H9 (cell line): ENCODE measurements around the gene INSC. TPM values are rescaled to one million over a fixed set of nuclear protein-coding genes. Genes with fewer than 3 reads are reported as not detected.

Source experiments
- DNase-seq: peaks from one replicate; pipeline ENCODE4 v3.0.0-alpha.2; 2017
- H2AFZ ChIP-seq: one replicate; pipeline ENCODE4 v1.6.1; 2013; ENCODE audit warnings: mild to moderate bottlenecking, low read length, control low read depth, moderate library complexity
- H2AK5ac ChIP-seq: 2 replicates; pipeline ENCODE4 v1.6.1; 2013; ENCODE audit warnings: low read length, control low read depth, mixed read lengths; ENCODE audit not compliant: insufficient read length
- H2BK120ac ChIP-seq: one replicate; pipeline ENCODE4 v1.6.1; 2013; ENCODE audit warnings: low read depth, mild to moderate bottlenecking, low read length, control low read depth, inconsistent platforms; ENCODE audit not compliant: poor library complexity, severe bottlenecking
- H2BK12ac ChIP-seq: 2 replicates; pipeline ENCODE4 v1.6.1; 2013; ENCODE audit warnings: low read length, control low read depth, mixed read lengths, low read depth; ENCODE audit not compliant: insufficient read length
- H2BK15ac ChIP-seq: 2 replicates; pipeline ENCODE4 v1.6.1; 2013; ENCODE audit warnings: low read depth, low read length, control low read depth
- H2BK20ac ChIP-seq: one replicate; pipeline ENCODE4 v1.6.1; 2013; ENCODE audit warnings: low read depth, mild to moderate bottlenecking, low read length, control low read depth, inconsistent platforms; ENCODE audit not compliant: poor library complexity, severe bottlenecking
- H2BK5ac ChIP-seq: 2 replicates; pipeline ENCODE4 v1.6.1; 2013; ENCODE audit warnings: low read length, control low read depth, mixed read lengths; ENCODE audit not compliant: insufficient read length
- H3K14ac ChIP-seq: 2 replicates; pipeline ENCODE4 v1.6.1; 2013; ENCODE audit warnings: low read length, control low read depth; ENCODE audit not compliant: insufficient read depth
- H3K18ac ChIP-seq: 2 replicates; pipeline ENCODE4 v1.6.1; 2013; ENCODE audit warnings: low read depth, mild to moderate bottlenecking, mixed read lengths, low read length, control low read depth; ENCODE audit not compliant: insufficient read length
- H3K23ac ChIP-seq: 2 replicates; pipeline ENCODE4 v1.6.1; 2013; ENCODE audit warnings: low read length, control low read depth, mixed read lengths, low read depth; ENCODE audit not compliant: insufficient read length
- H3K23me2 ChIP-seq: 2 replicates; pipeline ENCODE4 v1.6.1; 2013; ENCODE audit warnings: low read depth, mild to moderate bottlenecking, mixed read lengths, low read length, control low read depth; ENCODE audit not compliant: insufficient read length, poor library complexity, severe bottlenecking
- H3K27ac ChIP-seq: 2 replicates; pipeline ENCODE4 v1.5.1; 2013; ENCODE audit warnings: low read length, control low read depth, mixed read lengths, low read depth; ENCODE audit not compliant: insufficient read length
- H3K27me3 ChIP-seq: 2 replicates; pipeline ENCODE4 v1.6.1; 2013; ENCODE audit warnings: low read length, control low read depth, inconsistent platforms; ENCODE audit not compliant: insufficient read depth
- H3K4ac ChIP-seq: 2 replicates; pipeline ENCODE4 v1.6.1; 2013; ENCODE audit warnings: low read depth, mild to moderate bottlenecking, control low read depth, inconsistent platforms, low read length, moderate library complexity
- H3K4me1 ChIP-seq: 2 replicates; pipeline ENCODE4 v1.6.1; 2013; ENCODE audit warnings: low read length, control low read depth, inconsistent platforms; ENCODE audit not compliant: insufficient read depth
- H3K4me2 ChIP-seq: 2 replicates; pipeline ENCODE4 v1.6.1; 2013; ENCODE audit warnings: low read length, control low read depth, mixed read lengths; ENCODE audit not compliant: insufficient read length, insufficient read depth
- H3K56ac ChIP-seq: 2 replicates; pipeline ENCODE4 v1.6.1; 2013; ENCODE audit warnings: low read depth, mild to moderate bottlenecking, mixed read lengths, low read length, control low read depth; ENCODE audit not compliant: insufficient read length
- H3K79me1 ChIP-seq: 2 replicates; pipeline ENCODE4 v1.6.1; 2013; ENCODE audit warnings: low read depth, mild to moderate bottlenecking, moderate library complexity, low read length, control low read depth, inconsistent platforms; ENCODE audit not compliant: insufficient read depth, poor library complexity, severe bottlenecking
- H3K79me2 ChIP-seq: 2 replicates; pipeline ENCODE4 v1.6.1; 2013; ENCODE audit warnings: low read length, control low read depth, inconsistent platforms; ENCODE audit not compliant: insufficient read depth
- H3K9ac ChIP-seq: 2 replicates; pipeline ENCODE4 v1.6.1; 2013; ENCODE audit warnings: low read length, control low read depth, mixed read lengths; ENCODE audit not compliant: insufficient read length; ENCODE audit errors: extremely low read depth
- H3K9me3 ChIP-seq: one replicate; pipeline ENCODE4 v1.6.1; 2013; ENCODE audit warnings: low read depth, low read length, inconsistent platforms; ENCODE audit not compliant: control insufficient read depth
- H3T11ph ChIP-seq: one replicate; pipeline ENCODE4 v1.6.1; 2013; ENCODE audit warnings: mild to moderate bottlenecking, low read length, control low read depth, inconsistent platforms
- H4K20me1 ChIP-seq: one replicate; pipeline ENCODE4 v1.6.1; 2013; ENCODE audit not compliant: control insufficient read depth, insufficient read length, insufficient read depth
- H4K5ac ChIP-seq: 2 replicates; pipeline ENCODE4 v1.6.1; 2013; ENCODE audit warnings: low read depth, mild to moderate bottlenecking, mixed read lengths, low read length, control low read depth; ENCODE audit not compliant: insufficient read length
- H4K8ac ChIP-seq: replicated peaks from 2 replicates; pipeline ENCODE4 v1.6.1; 2013; ENCODE audit warnings: low read length, control low read depth, mixed read lengths, low read depth; ENCODE audit not compliant: insufficient read length
- H4K91ac ChIP-seq: 2 replicates; pipeline ENCODE4 v1.6.1; 2013; ENCODE audit warnings: low read depth, mild to moderate bottlenecking, moderate library complexity, mixed read lengths, low read length, control low read depth; ENCODE audit not compliant: insufficient read length
- H3K27ac Mint-ChIP-seq, 3 experiments: 2 replicates in 2 of 3; 3 replicates in 1 of 3; pipeline ENCODE4 v1.8.0; 2020 to 2021; ENCODE audit warnings: mixed read lengths in 3 of 3, mild to moderate bottlenecking in 1 of 3, moderate library complexity in 1 of 3
- H3K27me3 Mint-ChIP-seq: 2 replicates; pipeline ENCODE4 v1.8.0; 2021; ENCODE audit warnings: low read depth, mild to moderate bottlenecking, moderate library complexity, mixed read lengths
- H3K36me3 Mint-ChIP-seq, 3 experiments: 2 replicates in 2 of 3; 3 replicates in 1 of 3; pipeline ENCODE4 v1.8.0; 2020 to 2021; ENCODE audit warnings: low read depth in 3 of 3, mixed read lengths in 3 of 3; ENCODE audit not compliant: insufficient read depth in 1 of 3
- H3K4me1 Mint-ChIP-seq, 2 experiments: 2 replicates each; pipeline ENCODE4 v1.8.0; 2020; ENCODE audit warnings: mixed read lengths in 2 of 2
- H3K4me3 Mint-ChIP-seq, 2 experiments: 2 replicates in 1 of 2; 3 replicates in 1 of 2; pipeline ENCODE4 v1.8.0; 2020 to 2021; ENCODE audit warnings: mild to moderate bottlenecking in 2 of 2, mixed read lengths in 2 of 2, moderate library complexity in 1 of 2
- H3K9me3 Mint-ChIP-seq, 2 experiments: 2 replicates in 1 of 2; 3 replicates in 1 of 2; pipeline ENCODE4 v1.8.0; 2020; ENCODE audit warnings: mild to moderate bottlenecking in 2 of 2, mixed read lengths in 2 of 2, moderate library complexity in 1 of 2
- CTCF ChIP-seq: fragments of 200-600 bp; sonication (generic); conservative IDR thresholded peaks from 3 replicates; pipeline ENCODE4 v1.8.0; 2021; ENCODE audit warnings: antibody characterized with exemption, mild to moderate bottlenecking
- WGBS: extraction: QIAGEN DNeasy Blood & Tissue Kit; methylation state at CpG from one replicate; pipeline ENCODE4 v1.1.7; 2013; ENCODE audit warnings: missing lambda C conversion rate, low lambda C conversion rate, mixed read lengths; ENCODE audit not compliant: insufficient read length; ENCODE audit errors: extremely low coverage; 5-methylcytosine and 5-hydroxymethylcytosine counted together
- total RNA-seq: library from RNA; stranded (reverse); gene quantifications from 2 replicates; pipeline ENCODE4 v1.2.1, GENCODE V29; 2021

Gene INSC
- total RNA-seq, 1 experiment from 2014 or later: not detected

DNA sequence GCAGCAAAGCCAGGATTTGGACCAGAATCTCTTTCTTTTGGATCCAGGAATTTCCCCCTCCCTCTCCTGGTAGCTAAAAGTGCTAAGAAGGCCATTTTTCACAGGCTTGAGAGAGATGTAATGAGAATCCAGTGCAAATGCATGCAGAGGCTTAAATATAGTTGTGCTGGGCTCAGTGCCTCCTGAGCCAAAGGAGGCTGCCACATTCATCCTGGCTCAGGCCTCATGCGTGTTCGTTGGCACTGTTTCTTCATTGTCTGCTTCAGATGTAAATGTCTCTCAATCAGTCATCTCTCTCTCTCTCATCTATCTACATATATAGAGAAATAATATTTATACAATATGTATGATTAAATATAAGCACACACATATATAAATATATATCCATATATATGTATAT is 83.6 kb downstream of the INSC start:
- no peak for DNase-seq
- no peak overlapping the region for H3K18ac ChIP-seq
- no peak overlapping the region for H3K56ac ChIP-seq
- no peak overlapping the region for H2BK12ac ChIP-seq
- H2BK120ac ChIP-seq: no peak overlapping the region
- no peak overlapping the region for H2BK15ac ChIP-seq
- H3K79me2 ChIP-seq: no peaks in the 10 kb centered on the region
- H2AFZ ChIP-seq: no peak overlapping the region
- H3K4me2 ChIP-seq: no peak overlapping the region
- no peak overlapping the region for H3K27ac Mint-ChIP-seq
- H3K23ac ChIP-seq: no peak overlapping the region
- no peak overlapping the region for H3K4me3 Mint-ChIP-seq
- no peak overlapping the region for H4K5ac ChIP-seq
- H3K9me3 ChIP-seq: no peaks in the 10 kb centered on the region
- no peak for TF ChIP-seq CTCF
- H3K9ac ChIP-seq: no peak overlapping the region
- no peaks in the 10 kb centered on the region for H3K79me1 ChIP-seq
- no peak overlapping the region for H3T11ph ChIP-seq
- no peaks in the 10 kb centered on the region for H3K23me2 ChIP-seq
- WGBS: no CpG with 5 or more reads among the region's 2 CpGs
- no peaks in the 10 kb centered on the region for H3K4me1 ChIP-seq
- no peak overlapping the region for H3K4ac ChIP-seq
- no peak overlapping the region for H2BK20ac ChIP-seq
- no peak overlapping the region for H4K8ac ChIP-seq
- no peak overlapping the region for H2AK5ac ChIP-seq
- H2BK5ac ChIP-seq: no peak overlapping the region
- no peaks in the 10 kb centered on the region for H4K20me1 ChIP-seq
- no peak overlapping the region for H3K14ac ChIP-seq
- no peaks in the 10 kb centered on the region for H3K36me3 Mint-ChIP-seq
- H3K27me3 ChIP-seq: no peaks in the 10 kb centered on the region
- H3K27me3 Mint-ChIP-seq: no peaks in the 10 kb centered on the region; the same call in none of the 2 replicates
- no peaks in the 10 kb centered on the region for H3K9me3 Mint-ChIP-seq
- no peak overlapping the region for H4K91ac ChIP-seq
- H3K4me1 Mint-ChIP-seq: no peaks in the 10 kb centered on the region
- H3K27ac ChIP-seq: no peak overlapping the region
